Nephron progenitor cell (in vitro differentiated cells): ENCODE data around the gene SCP2D1.

Experiments used
- DNase-seq: peaks from one replicate; pipeline ENCODE4 v3.0.0; 2021
- H3K27ac Mint-ChIP-seq: 2 replicates; pipeline ENCODE4 v1.8.0; 2021; ENCODE audit warnings: mild to moderate bottlenecking, moderate library complexity, mixed read lengths
- H3K27me3 Mint-ChIP-seq: 2 replicates; pipeline ENCODE4 v1.8.0; 2021; ENCODE audit warnings: mild to moderate bottlenecking, low read depth, mixed read lengths; ENCODE audit not compliant: poor library complexity
- H3K36me3 Mint-ChIP-seq: 2 replicates; pipeline ENCODE4 v1.8.0; 2021; ENCODE audit warnings: low read depth, mixed read lengths
- H3K4me1 Mint-ChIP-seq: 2 replicates; pipeline ENCODE4 v1.8.0; 2021; ENCODE audit warnings: mixed read lengths
- H3K4me3 Mint-ChIP-seq: 2 replicates; pipeline ENCODE4 v1.8.0; 2021; ENCODE audit warnings: mild to moderate bottlenecking, moderate library complexity, mixed read lengths
- H3K9me3 Mint-ChIP-seq: 2 replicates; pipeline ENCODE4 v1.8.0; 2021; ENCODE audit warnings: mild to moderate bottlenecking, moderate library complexity, mixed read lengths
- TF ChIP-seq, protein P1 (sequence below): fragments of 200-600 bp; sonication (generic); IDR thresholded peaks from 2 replicates; pipeline ENCODE4 v1.5.0; 2021; ENCODE audit warnings: antibody characterized with exemption

SCP2D1 gene

DNA sequence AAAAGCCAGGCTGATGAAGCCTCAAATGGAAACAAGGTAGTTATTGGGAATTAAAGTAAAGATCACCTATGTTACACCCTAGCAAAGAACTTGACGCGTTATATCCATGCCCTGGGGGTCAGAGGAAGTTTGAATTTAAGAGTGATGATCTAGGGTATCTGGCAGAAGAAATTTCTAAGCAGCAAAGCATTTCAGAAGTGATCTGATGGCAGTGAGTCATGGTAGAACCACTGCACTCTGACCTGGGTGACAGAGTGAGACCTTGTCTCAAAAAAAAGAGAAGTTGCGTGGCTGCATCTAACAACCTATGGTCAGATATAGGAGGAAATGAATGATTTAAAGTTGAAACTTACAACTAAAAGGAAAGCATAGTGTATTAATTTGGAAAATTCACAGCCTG, 45.2 kb downstream of the SCP2D1 start:
- no peak overlapping the region for H3K27ac Mint-ChIP-seq
- no peaks in the 10 kb centered on the region for H3K36me3 Mint-ChIP-seq
- peaks cover 7% of the 10 kb centered on the region for H3K27me3 Mint-ChIP-seq
- TF ChIP-seq, protein P1, sequence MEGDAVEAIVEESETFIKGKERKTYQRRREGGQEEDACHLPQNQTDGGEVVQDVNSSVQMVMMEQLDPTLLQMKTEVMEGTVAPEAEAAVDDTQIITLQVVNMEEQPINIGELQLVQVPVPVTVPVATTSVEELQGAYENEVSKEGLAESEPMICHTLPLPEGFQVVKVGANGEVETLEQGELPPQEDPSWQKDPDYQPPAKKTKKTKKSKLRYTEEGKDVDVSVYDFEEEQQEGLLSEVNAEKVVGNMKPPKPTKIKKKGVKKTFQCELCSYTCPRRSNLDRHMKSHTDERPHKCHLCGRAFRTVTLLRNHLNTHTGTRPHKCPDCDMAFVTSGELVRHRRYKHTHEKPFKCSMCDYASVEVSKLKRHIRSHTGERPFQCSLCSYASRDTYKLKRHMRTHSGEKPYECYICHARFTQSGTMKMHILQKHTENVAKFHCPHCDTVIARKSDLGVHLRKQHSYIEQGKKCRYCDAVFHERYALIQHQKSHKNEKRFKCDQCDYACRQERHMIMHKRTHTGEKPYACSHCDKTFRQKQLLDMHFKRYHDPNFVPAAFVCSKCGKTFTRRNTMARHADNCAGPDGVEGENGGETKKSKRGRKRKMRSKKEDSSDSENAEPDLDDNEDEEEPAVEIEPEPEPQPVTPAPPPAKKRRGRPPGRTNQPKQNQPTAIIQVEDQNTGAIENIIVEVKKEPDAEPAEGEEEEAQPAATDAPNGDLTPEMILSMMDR: no peak
- H3K4me1 Mint-ChIP-seq: no peaks in the 10 kb centered on the region
- no peak for DNase-seq
- no peak overlapping the region for H3K4me3 Mint-ChIP-seq
- H3K9me3 Mint-ChIP-seq: peaks cover 47% of the 10 kb centered on the region
